Activated CD4-positive, CD25-positive, alpha-beta regulatory T cell treated with anti-CD3 and anti-CD28 coated beads, Interleukin-2, amount 50 U/mL, for 72 hours (primary cell): Measurements from ENCODE around the gene MET.
"Not testable (repeated sequence)": the region's sequence is repeated elsewhere in the genome, so short reads cannot be mapped to it uniquely, and the experiment has no call there.

Experiments
- DNase-seq: peaks from one replicate; pipeline ENCODE4 v3.0.0; 2021

The MET gene

GRCh38 chr7:116754186-116754585 lies 82.2 kb downstream of the MET start:
- DNase-seq = no peak

GRCh38 chr7:116757283-116757682 lies 85.3 kb downstream of the MET start:
- no peak for DNase-seq

GRCh38 chr7:116759642-116760041 lies 87.6 kb downstream of the MET start:
- DNase-seq = not testable (repeated sequence)

- DNase-seq = no peak
These were observed 91.0 kb downstream of the MET start for GRCh38 chr7:116762971-116763370.

- no peak for DNase-seq
These were observed 91.7 kb downstream of the MET start for GRCh38 chr7:116763647-116764046.

- DNase-seq = no peak
These were observed 94.9 kb downstream of the MET start for GRCh38 chr7:116766881-116767280.

- DNase-seq = no peak
These were observed 97.5 kb downstream of the MET start for GRCh38 chr7:116769546-116769945.

GRCh38 chr7:116770941-116771340 lies 98.9 kb downstream of the MET start:
- DNase-seq = no peak

GRCh38 chr7:116771640-116772039 lies 99.6 kb downstream of the MET start:
- no peak for DNase-seq

- no peak for DNase-seq
These were observed 100.4 kb downstream of the MET start for GRCh38 chr7:116772423-116772863.

GRCh38 chr7:116772926-116773749 lies 101.1 kb downstream of the MET start:
- no peak for DNase-seq

- no peak for DNase-seq
These were observed 104.0 kb downstream of the MET start for GRCh38 chr7:116776046-116776445.

- no peak for DNase-seq
These were observed 104.8 kb downstream of the MET start for GRCh38 chr7:116776610-116777289.

GRCh38 chr7:116777651-116778281 lies 105.8 kb downstream of the MET start:
- no peak for DNase-seq

- DNase-seq = no peak
These were observed 107.2 kb downstream of the MET start for GRCh38 chr7:116779216-116779615.

- DNase-seq = no peak
These were observed 107.9 kb downstream of the MET start for GRCh38 chr7:116779931-116780330.

GRCh38 chr7:116780521-116780920 lies 108.5 kb downstream of the MET start:
- DNase-seq = no peak

- DNase-seq = no peak
These were observed 109.0 kb downstream of the MET start for GRCh38 chr7:116780966-116781365.

GRCh38 chr7:116781584-116781983 lies 109.6 kb downstream of the MET start:
- DNase-seq = no peak

- DNase-seq = no peak
These were observed 110.2 kb downstream of the MET start for GRCh38 chr7:116782177-116782711.

GRCh38 chr7:116783666-116784318 lies 111.8 kb downstream of the MET start:
- DNase-seq = no peak

GRCh38 chr7:116784647-116785046 lies 112.7 kb downstream of the MET start:
- DNase-seq = no peak

- no peak for DNase-seq
These were observed 113.8 kb downstream of the MET start for GRCh38 chr7:116785843-116786242.
